Measurements from ENCODE around the gene RERE. TPM values are rescaled to one million over a fixed set of nuclear protein-coding genes. Genes with fewer than 3 reads are reported as not detected.

The RERE gene
- total RNA-seq, 1 experiment from 2014 or later: 55.2 TPM

DNA sequence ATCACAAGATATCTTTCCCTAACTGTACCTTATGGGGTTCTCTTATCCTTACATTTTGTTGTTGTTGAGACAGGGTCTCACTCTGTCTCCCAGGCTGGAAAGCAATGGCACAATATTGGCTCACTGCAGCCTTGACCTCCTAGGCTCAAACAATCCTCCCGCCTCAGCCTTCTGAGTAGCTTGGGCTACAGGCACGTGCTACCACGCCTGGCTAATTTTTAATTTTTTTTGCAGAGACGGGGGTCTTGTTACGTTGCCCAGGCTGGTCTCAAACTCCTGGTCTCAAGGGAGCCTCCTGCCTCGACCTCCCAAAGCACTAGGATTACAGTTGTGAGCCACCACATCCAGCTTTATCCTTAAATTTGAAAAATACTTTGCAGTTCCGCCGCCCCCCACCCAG, 10.4 kb downstream of the RERE start:
- no peaks in the 10 kb centered on the region for H3K9me3 ChIP-seq (ENCODE audit: low read length)
- no peak overlapping the region for H2AFZ ChIP-seq (ENCODE audit: low read length)
- no peaks in the 10 kb centered on the region for H3K79me2 ChIP-seq (ENCODE audit: low read length)
- H3K27me3 ChIP-seq (ENCODE audit: low read length): no peaks in the 10 kb centered on the region
- peaks cover 40% of the 10 kb centered on the region for H4K20me1 ChIP-seq (ENCODE audit: insufficient read depth, low read depth, low read length)
- no peak overlapping the region for H3K4me3 ChIP-seq (ENCODE audit: low read length)
- no peaks in the 10 kb centered on the region for H3K36me3 ChIP-seq (ENCODE audit: insufficient read depth, low read length)
- H3K4me2 ChIP-seq (ENCODE audit: low read depth, low read length, poor library complexity, severe bottlenecking): no peak overlapping the region
- H3K9ac ChIP-seq (ENCODE audit: low read length): no peak overlapping the region
- no peaks in the 10 kb centered on the region for H3K9me2 ChIP-seq (replicated peaks; ENCODE audit: insufficient read depth, low read length)
- no peaks in the 10 kb centered on the region for H3K4me1 ChIP-seq (ENCODE audit: low read length)
- no peak overlapping the region for H3K27ac ChIP-seq (ENCODE audit: low read length)
- no peak for DNase-seq

DNA sequence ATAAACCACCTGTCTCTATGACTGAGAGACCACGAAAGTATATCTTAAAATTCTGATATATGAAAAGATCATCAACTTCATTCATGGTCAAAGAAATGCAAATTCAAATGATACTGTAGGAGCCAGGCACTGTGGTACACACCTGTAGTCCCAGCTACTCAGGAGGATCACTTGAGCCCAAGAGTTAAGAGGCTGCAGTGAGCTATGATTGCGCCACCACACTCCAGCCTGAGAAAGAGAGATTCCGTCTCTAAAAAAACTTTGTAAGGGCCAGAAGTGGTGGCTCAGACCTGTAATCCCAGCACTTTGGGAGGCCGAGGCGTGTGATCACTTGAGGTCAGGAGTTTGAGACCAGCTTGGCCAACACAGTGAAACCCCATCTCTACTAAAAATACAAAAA, 17.0 kb downstream of the RERE start:
- Histone ChIP-seq H3K4me2 (ENCODE audit: low read depth, low read length, poor library complexity, severe bottlenecking) (no peak overlapping the region), H3K9me3 (ENCODE audit: low read length) (no peaks in the 10 kb centered on the region), H3K27me3 (ENCODE audit: low read length) (no peaks in the 10 kb centered on the region), H3K9me2 (replicated peaks; ENCODE audit: insufficient read depth, low read length) (no peaks in the 10 kb centered on the region), H3K36me3 (ENCODE audit: insufficient read depth, low read length) (no peaks in the 10 kb centered on the region), H3K79me2 (ENCODE audit: low read length) (no peaks in the 10 kb centered on the region), H2AFZ (ENCODE audit: low read length) (no peak overlapping the region), H4K20me1 (ENCODE audit: insufficient read depth, low read depth, low read length) (0 out of 2 replicates have a peak, but pooled peaks cover 7% of the 10 kb centered on the region), H3K4me1 (ENCODE audit: low read length) (no peaks in the 10 kb centered on the region), H3K27ac (ENCODE audit: low read length) (no peak overlapping the region), H3K4me3 (ENCODE audit: low read length) (no peak overlapping the region), H3K9ac (ENCODE audit: low read length) (no peak overlapping the region)
- no peak for DNase-seq

DNA sequence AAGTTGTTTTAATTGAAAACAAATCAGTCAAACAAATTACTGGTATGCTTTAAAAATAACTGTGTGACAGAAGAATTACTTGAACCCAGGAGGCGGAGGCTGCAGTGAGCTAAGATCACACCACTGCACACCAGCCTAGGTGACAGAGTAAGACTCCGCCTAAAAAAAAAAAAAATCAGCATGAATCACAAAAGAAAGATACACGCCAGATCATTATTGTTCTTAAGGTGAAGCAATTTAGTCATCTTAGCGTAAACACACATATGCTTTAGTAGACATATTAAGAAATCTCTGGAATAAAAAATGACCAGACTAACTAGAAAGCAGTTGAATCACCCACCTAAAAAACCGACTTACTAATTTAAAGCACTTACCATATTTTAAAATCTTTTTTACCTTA, 20.2 kb downstream of the RERE start:
- Histone ChIP-seq H3K79me2 (ENCODE audit: low read length) (no peaks in the 10 kb centered on the region), H2AFZ (ENCODE audit: low read length) (no peak overlapping the region), H3K27ac (ENCODE audit: low read length) (no peak overlapping the region), H3K9me3 (ENCODE audit: low read length) (no peaks in the 10 kb centered on the region), H3K4me1 (ENCODE audit: low read length) (no peaks in the 10 kb centered on the region), H4K20me1 (ENCODE audit: insufficient read depth, low read depth, low read length) (peaks cover 10% of the 10 kb centered on the region), H3K4me2 (ENCODE audit: low read depth, low read length, poor library complexity, severe bottlenecking) (no peak overlapping the region), H3K9ac (ENCODE audit: low read length) (no peak overlapping the region), H3K4me3 (ENCODE audit: low read length) (no peak overlapping the region), H3K36me3 (ENCODE audit: insufficient read depth, low read length) (no peaks in the 10 kb centered on the region), H3K27me3 (ENCODE audit: low read length) (no peaks in the 10 kb centered on the region), H3K9me2 (replicated peaks; ENCODE audit: insufficient read depth, low read length) (no peaks in the 10 kb centered on the region)
- no peak for DNase-seq

DNA sequence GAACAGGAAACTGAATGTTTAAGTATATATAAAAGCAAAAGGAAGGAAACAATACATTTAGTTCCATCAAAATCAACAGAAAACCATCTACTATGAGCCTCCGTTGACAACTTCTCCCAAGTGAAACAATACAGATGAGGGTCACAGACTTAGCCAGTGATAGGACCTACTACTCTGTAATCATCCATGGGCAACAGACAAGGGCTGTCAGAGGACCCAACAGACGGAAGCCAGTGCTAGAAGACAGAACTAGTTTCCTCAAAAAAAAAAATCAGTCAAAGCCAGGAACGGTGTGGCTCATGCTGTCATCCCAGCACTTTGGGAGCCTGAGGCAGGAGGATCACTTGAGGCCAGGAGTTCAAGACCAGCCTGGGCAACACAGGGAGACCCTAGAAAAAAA, 20.6 kb downstream of the RERE start:
- H3K4me3 ChIP-seq (ENCODE audit: low read length): no peak overlapping the region
- no peaks in the 10 kb centered on the region for H3K9me2 ChIP-seq (replicated peaks; ENCODE audit: insufficient read depth, low read length)
- no peak overlapping the region for H3K9ac ChIP-seq (ENCODE audit: low read length)
- no peaks in the 10 kb centered on the region for H3K4me1 ChIP-seq (ENCODE audit: low read length)
- DNase-seq: no peak
- no peak overlapping the region for H3K27ac ChIP-seq (ENCODE audit: low read length)
- no peaks in the 10 kb centered on the region for H3K79me2 ChIP-seq (ENCODE audit: low read length)
- H3K36me3 ChIP-seq (ENCODE audit: insufficient read depth, low read length): no peaks in the 10 kb centered on the region
- H3K9me3 ChIP-seq (ENCODE audit: low read length): no peaks in the 10 kb centered on the region
- H3K27me3 ChIP-seq (ENCODE audit: low read length): no peaks in the 10 kb centered on the region
- H4K20me1 ChIP-seq (ENCODE audit: insufficient read depth, low read depth, low read length): peaks cover 9% of the 10 kb centered on the region
- no peak overlapping the region for H3K4me2 ChIP-seq (ENCODE audit: low read depth, low read length, poor library complexity, severe bottlenecking)
- H2AFZ ChIP-seq (ENCODE audit: low read length): no peak overlapping the region

DNA sequence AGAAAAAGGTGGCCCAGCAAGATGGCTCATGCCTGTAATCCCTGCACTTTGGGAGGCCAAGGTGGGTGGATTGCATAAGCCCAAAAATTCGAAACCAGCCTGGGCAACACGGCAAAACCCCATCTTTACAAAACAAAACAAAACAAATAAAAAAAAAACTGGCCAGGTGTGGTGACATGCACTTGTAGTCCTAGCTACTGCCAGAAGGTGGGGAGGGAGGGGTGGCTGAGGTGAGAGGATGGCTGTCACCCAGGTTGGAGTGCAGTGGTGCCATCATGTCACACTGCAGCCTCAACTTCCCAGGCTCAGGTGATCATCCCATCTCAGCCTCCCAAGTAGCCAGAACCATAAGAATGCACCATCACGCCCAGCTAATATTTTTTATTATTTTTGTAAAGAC, 22.8 kb downstream of the RERE start:
- H3K4me2 ChIP-seq (ENCODE audit: low read depth, low read length, poor library complexity, severe bottlenecking): no peak overlapping the region
- no peak overlapping the region for H3K9ac ChIP-seq (ENCODE audit: low read length)
- H3K4me1 ChIP-seq (ENCODE audit: low read length): no peaks in the 10 kb centered on the region
- H2AFZ ChIP-seq (ENCODE audit: low read length): no peak overlapping the region
- no peak for DNase-seq
- no peaks in the 10 kb centered on the region for H3K27me3 ChIP-seq (ENCODE audit: low read length)
- H3K4me3 ChIP-seq (ENCODE audit: low read length): no peak overlapping the region
- no peaks in the 10 kb centered on the region for H3K79me2 ChIP-seq (ENCODE audit: low read length)
- H3K36me3 ChIP-seq (ENCODE audit: insufficient read depth, low read length): no peaks in the 10 kb centered on the region
- H3K9me3 ChIP-seq (ENCODE audit: low read length): no peaks in the 10 kb centered on the region
- H4K20me1 ChIP-seq (ENCODE audit: insufficient read depth, low read depth, low read length): peaks cover 9% of the 10 kb centered on the region
- no peak overlapping the region for H3K27ac ChIP-seq (ENCODE audit: low read length)
- H3K9me2 ChIP-seq (replicated peaks; ENCODE audit: insufficient read depth, low read length): no peaks in the 10 kb centered on the region

DNA sequence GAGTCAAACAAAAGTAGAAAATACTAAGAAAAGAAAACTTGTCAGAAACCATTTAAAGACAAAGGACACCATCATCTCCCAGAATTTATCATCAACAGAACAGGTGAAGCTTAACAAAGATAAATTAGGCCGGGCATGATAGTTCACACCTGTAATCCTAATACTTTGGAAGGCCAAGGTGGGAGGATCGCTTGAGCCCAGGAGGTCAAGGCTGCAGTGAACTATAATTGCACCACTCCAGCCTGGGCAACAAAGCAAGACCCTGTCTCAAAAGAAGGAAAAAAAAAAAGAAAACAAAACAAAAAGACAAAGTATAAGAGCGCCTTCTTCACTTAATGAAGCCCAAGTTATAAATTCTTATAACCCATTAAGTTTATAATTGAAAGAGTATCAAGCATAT, 25.6 kb downstream of the RERE start:
- H4K20me1 ChIP-seq (ENCODE audit: insufficient read depth, low read depth, low read length): peaks cover 13% of the 10 kb centered on the region
- no peak overlapping the region for H3K27ac ChIP-seq (ENCODE audit: low read length)
- H3K4me3 ChIP-seq (ENCODE audit: low read length): no peak overlapping the region
- H2AFZ ChIP-seq (ENCODE audit: low read length): no peak overlapping the region
- no peaks in the 10 kb centered on the region for H3K79me2 ChIP-seq (ENCODE audit: low read length)
- H3K9me3 ChIP-seq (ENCODE audit: low read length): no peaks in the 10 kb centered on the region
- no peaks in the 10 kb centered on the region for H3K27me3 ChIP-seq (ENCODE audit: low read length)
- no peaks in the 10 kb centered on the region for H3K4me1 ChIP-seq (ENCODE audit: low read length)
- no peak overlapping the region for H3K9ac ChIP-seq (ENCODE audit: low read length)
- H3K4me2 ChIP-seq (ENCODE audit: low read depth, low read length, poor library complexity, severe bottlenecking): no peak overlapping the region
- no peaks in the 10 kb centered on the region for H3K36me3 ChIP-seq (ENCODE audit: insufficient read depth, low read length)
- H3K9me2 ChIP-seq (replicated peaks; ENCODE audit: insufficient read depth, low read length): no peaks in the 10 kb centered on the region
- no peak for DNase-seq

DNA sequence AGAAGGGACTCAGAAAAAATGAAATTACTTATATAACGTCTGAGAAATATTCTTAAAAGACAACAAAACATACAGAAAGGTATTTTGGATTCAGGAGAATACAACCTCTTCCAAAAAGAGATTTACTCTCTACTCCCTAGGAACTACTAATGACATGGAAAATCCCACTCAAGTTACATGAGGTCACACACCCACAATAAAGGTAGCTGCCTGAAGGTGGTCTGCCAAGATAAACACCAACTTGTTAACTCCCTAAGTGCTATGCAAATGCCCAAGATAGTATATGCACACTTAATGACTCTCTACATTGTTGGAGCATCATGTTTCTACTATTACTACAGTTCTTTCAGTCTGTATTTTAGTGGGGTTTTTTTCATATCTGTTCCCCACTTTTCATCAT, 26.5 kb downstream of the RERE start:
- no peak overlapping the region for H3K4me3 ChIP-seq (ENCODE audit: low read length)
- no peaks in the 10 kb centered on the region for H3K9me2 ChIP-seq (replicated peaks; ENCODE audit: insufficient read depth, low read length)
- peaks cover 14% of the 10 kb centered on the region for H4K20me1 ChIP-seq (ENCODE audit: insufficient read depth, low read depth, low read length)
- no peaks in the 10 kb centered on the region for H3K27me3 ChIP-seq (ENCODE audit: low read length)
- no peaks in the 10 kb centered on the region for H3K36me3 ChIP-seq (ENCODE audit: insufficient read depth, low read length)
- H3K4me2 ChIP-seq (ENCODE audit: low read depth, low read length, poor library complexity, severe bottlenecking): no peak overlapping the region
- no peak overlapping the region for H2AFZ ChIP-seq (ENCODE audit: low read length)
- H3K4me1 ChIP-seq (ENCODE audit: low read length): no peaks in the 10 kb centered on the region; the same call in 1 of the 2 replicates
- H3K9ac ChIP-seq (ENCODE audit: low read length): no peak overlapping the region
- H3K27ac ChIP-seq (ENCODE audit: low read length): no peak overlapping the region
- no peaks in the 10 kb centered on the region for H3K9me3 ChIP-seq (ENCODE audit: low read length)
- no peaks in the 10 kb centered on the region for H3K79me2 ChIP-seq (ENCODE audit: low read length)
- no peak for DNase-seq

DNA sequence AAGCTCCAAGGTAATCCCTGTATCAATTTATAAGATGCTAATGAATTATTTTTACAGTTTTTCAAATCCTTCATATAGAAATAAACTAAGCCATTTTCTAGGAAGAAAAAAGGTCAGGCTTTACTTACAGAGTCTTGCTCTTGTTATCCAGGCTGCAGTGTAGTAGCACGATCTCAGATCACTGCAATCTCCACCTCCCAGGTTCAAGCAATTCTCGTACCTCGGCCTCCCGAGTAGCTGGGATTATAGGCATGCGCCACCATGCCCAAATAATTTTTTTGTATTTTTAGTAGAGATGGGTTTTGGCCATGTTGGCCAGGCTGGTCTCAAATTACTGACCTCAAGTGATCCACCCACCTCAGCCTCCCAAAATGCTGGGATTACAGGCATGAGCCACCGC, 27.0 kb downstream of the RERE start:
- Histone ChIP-seq H3K27me3 (ENCODE audit: low read length) (no peaks in the 10 kb centered on the region), H3K4me3 (ENCODE audit: low read length) (no peak overlapping the region), H3K4me2 (ENCODE audit: low read depth, low read length, poor library complexity, severe bottlenecking) (no peak overlapping the region), H3K27ac (ENCODE audit: low read length) (no peak overlapping the region), H3K9ac (ENCODE audit: low read length) (no peak overlapping the region), H4K20me1 (ENCODE audit: insufficient read depth, low read depth, low read length) (peaks cover 17% of the 10 kb centered on the region), H2AFZ (ENCODE audit: low read length) (no peak overlapping the region), H3K4me1 (ENCODE audit: low read length) (peaks cover under 1% of the 10 kb centered on the region), H3K9me2 (replicated peaks; ENCODE audit: insufficient read depth, low read length) (no peaks in the 10 kb centered on the region), H3K9me3 (ENCODE audit: low read length) (no peaks in the 10 kb centered on the region), H3K36me3 (ENCODE audit: insufficient read depth, low read length) (no peaks in the 10 kb centered on the region), H3K79me2 (ENCODE audit: low read length) (no peaks in the 10 kb centered on the region)
- no peak for DNase-seq

Measured in Karpas-422 (cell line).